ENCODE results near the gene TRIM71. TPM values are rescaled to one million over a fixed set of nuclear protein-coding genes. Genes with fewer than 3 reads are reported as not detected.
"Not testable (repeated sequence)": the region's sequence is repeated elsewhere in the genome, so short reads cannot be mapped to it uniquely, and the experiment has no call there.

The TRIM71 gene
- not detected in 2 replicates for total RNA-seq (2014; rRNA removed; shearing (Covaris generic))

- no peak for DNase-seq (ENCODE audit: low read depth)
Measured at GRCh38 chr3:32817558-32818228, at the start of gene TRIM71. Gene TRIM71, plus strand, starts transcription at chr3:32817997. Its CDS starts 84 bp downstream, at chr3:32818081.

- DNase-seq (ENCODE audit: low read depth), result no peak
Measured at GRCh38 chr3:32778389-32778788, 39.4 kb upstream of the TRIM71 start.

GRCh38 chr3:32780071-32780734, 37.6 kb upstream of the TRIM71 start:
- no peak for DNase-seq (ENCODE audit: low read depth)

- DNase-seq (ENCODE audit: low read depth), result peak; percentile 39
Measured at GRCh38 chr3:32780735-32781210, 37.0 kb upstream of the TRIM71 start.

GRCh38 chr3:32781211-32781968, 36.4 kb upstream of the TRIM71 start:
- DNase-seq (ENCODE audit: low read depth), result peak; percentile 64

GRCh38 chr3:32781969-32782270, 35.9 kb upstream of the TRIM71 start:
- DNase-seq (ENCODE audit: low read depth), result not testable (repeated sequence)

GRCh38 chr3:32782407-32782806, 35.4 kb upstream of the TRIM71 start:
- DNase-seq (ENCODE audit: low read depth), result no peak

GRCh38 chr3:32791833-32792232, 26.0 kb upstream of the TRIM71 start:
- peak; percentile 49 for DNase-seq (ENCODE audit: low read depth)

- DNase-seq (ENCODE audit: low read depth), result peak; percentile 51
Measured at GRCh38 chr3:32794487-32795308, 23.1 kb upstream of the TRIM71 start.

GRCh38 chr3:32796384-32796950, 21.3 kb upstream of the TRIM71 start:
- DNase-seq (ENCODE audit: low read depth), result not testable (repeated sequence)

GRCh38 chr3:32797776-32798175, 20.0 kb upstream of the TRIM71 start:
- DNase-seq (ENCODE audit: low read depth), result no peak

- not testable (repeated sequence) for DNase-seq (ENCODE audit: low read depth)
Measured at GRCh38 chr3:32801440-32801839, 16.4 kb upstream of the TRIM71 start.

- no peak for DNase-seq (ENCODE audit: low read depth)
Measured at GRCh38 chr3:32813180-32813579, 4.6 kb upstream of the TRIM71 start.

- DNase-seq (ENCODE audit: low read depth), result no peak
Measured at GRCh38 chr3:32814361-32814760, 3.4 kb upstream of the TRIM71 start.

GRCh38 chr3:32815841-32816438, 1.9 kb upstream of the TRIM71 start:
- DNase-seq (ENCODE audit: low read depth), result no peak

- DNase-seq (ENCODE audit: low read depth), result no peak
Measured at GRCh38 chr3:32816439-32817256, 1.1 kb upstream of the TRIM71 start.

- no peak for DNase-seq (ENCODE audit: low read depth)
Measured at GRCh38 chr3:32817257-32817557, 590 bp upstream of the TRIM71 start.

- DNase-seq (ENCODE audit: low read depth), result no peak
Measured at GRCh38 chr3:32818229-32818969, 602 bp downstream of the TRIM71 start.

- DNase-seq (ENCODE audit: low read depth), result no peak
Measured at GRCh38 chr3:32818970-32819511, 1.2 kb downstream of the TRIM71 start.
